Heart left ventricle (tissue), 13 donors: ENCODE results near the gene PRSS3.
"Not testable (repeated sequence)": the region's sequence is repeated elsewhere in the genome, so short reads cannot be mapped to it uniquely, and the experiment has no call there.

Experiments used
- POLR2A ChIP-seq, 2 donors: fragments of 450-650 bp; IDR thresholded peaks; one replicate each; pipeline ENCODE4 v1.6.1; 2017; ENCODE audit warnings: antibody characterized with exemption in 2 of 2, mild to moderate bottlenecking in 2 of 2, moderate library complexity in 2 of 2
- TF ChIP-seq, protein P1 (sequence below), 12 donors: fragments of 200-600 bp; sonication (generic) in 4 of 12; IDR thresholded peaks; one replicate each; pipeline versions ENCODE4 v1.5.0 to v1.8.0; 2018 to 2022; ENCODE audit warnings: antibody characterized with exemption in 12 of 12, mild to moderate bottlenecking in 5 of 12
- donor health status: ischemic (EF 13 %, LVEDD 7.1; RV severe dilation, severe dysfunction).
- donor health status: DM: no; HTN: yes; CAD: no.
- donor health status: DM: no; HTN: no; CAD: no.
- donor health status: ischemic (EF 25% LVEDD 6.9; RV normal size, moderate dysfunction).
- donor health status: ischemic (EF 25% LVEDD 5.7; RV mildly dilated, moderate dysfunction).
- donor health status: ischemic (EF 35%, LVEDD 5.7; RV mildly dilated, moderate dysfunction).
- donor health status: nonischemic (EF 11% LVEDD 7.7; RV severe dilation, severe dysfunction).
- donor health status: DM: yes; HTN: yes; CAD: no.
- donor health status: PGD.
- donor health status: ischemic (EF 29% LVEDD 5.4; RV normal size, mild dysfunction).
- donor health status: nonischemic (EF 23%, LVEDD 6.1; RV moderate dilation, normal function).

DNA sequence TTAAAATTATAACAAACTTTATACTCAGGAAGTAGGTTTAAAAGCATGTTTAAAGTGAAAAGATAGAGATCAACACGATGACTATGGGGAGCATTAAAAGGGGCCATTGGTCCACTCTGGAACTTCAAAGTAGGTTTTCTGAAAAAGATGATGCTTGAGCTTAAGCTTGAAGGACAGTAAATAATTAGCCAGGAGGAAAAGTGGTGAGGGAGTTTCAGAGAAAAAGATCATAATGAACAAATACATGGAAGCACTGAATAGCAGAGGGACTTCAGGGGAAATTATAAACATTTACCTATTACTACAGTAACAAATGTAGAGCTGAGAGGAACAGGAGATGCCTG, 13.6 kb downstream of the PRSS3 start:
- TF ChIP-seq, protein P1, sequence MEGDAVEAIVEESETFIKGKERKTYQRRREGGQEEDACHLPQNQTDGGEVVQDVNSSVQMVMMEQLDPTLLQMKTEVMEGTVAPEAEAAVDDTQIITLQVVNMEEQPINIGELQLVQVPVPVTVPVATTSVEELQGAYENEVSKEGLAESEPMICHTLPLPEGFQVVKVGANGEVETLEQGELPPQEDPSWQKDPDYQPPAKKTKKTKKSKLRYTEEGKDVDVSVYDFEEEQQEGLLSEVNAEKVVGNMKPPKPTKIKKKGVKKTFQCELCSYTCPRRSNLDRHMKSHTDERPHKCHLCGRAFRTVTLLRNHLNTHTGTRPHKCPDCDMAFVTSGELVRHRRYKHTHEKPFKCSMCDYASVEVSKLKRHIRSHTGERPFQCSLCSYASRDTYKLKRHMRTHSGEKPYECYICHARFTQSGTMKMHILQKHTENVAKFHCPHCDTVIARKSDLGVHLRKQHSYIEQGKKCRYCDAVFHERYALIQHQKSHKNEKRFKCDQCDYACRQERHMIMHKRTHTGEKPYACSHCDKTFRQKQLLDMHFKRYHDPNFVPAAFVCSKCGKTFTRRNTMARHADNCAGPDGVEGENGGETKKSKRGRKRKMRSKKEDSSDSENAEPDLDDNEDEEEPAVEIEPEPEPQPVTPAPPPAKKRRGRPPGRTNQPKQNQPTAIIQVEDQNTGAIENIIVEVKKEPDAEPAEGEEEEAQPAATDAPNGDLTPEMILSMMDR (IDR thresholded peaks at IDR 0.05) = not testable (repeated sequence)
- not testable (repeated sequence) for TF ChIP-seq POLR2A (IDR thresholded peaks at IDR 0.05)
